ENCODE data around the gene CYB561A3.

Gene CYB561A3

DNA sequence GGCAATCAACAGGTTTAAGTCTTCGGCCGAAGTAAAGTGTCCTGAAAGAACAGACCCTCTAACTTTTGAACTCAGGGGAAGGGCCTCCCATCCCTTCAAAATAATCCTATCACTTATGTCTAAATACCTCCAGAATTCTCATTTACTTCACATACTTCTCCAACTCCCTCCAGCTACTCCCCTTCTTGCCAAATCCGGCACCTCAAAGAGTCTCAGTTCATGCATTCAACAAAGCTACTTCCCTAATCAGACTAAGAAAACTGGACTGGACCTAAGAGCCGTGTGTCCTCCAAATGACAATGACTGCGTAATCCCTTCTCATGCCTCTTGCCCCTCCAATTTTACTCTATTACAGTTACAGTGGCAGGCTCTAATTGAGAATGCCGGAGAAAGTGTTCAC is 30.0 kb downstream of the CYB561A3 start:
- in situ Hi-C loops (cut with MboI; ENCODE audit: low sequenced_read_pairs), result loop anchor here (10.0 kb wide), 1 partner anchor 53 kb away; no protein-coding TSS in a partner anchor

DNA sequence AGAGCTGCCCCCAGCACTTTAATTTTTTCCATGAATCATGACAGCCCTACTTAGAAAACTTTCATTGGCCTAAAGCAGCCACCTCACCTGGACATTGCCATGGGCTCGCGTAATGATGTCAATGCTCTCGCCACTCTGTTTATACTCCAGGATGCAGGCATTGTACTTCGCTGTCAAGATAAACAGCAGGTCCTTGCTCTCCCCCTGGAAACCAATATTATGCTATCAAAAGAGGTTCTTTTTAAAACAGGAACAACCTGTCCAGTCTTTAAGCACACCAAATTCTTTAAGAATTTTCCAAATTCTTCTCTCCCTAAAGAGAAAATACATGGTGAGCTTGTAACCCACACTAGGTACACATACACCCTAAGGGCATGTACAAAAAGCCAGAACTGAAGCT is 31.8 kb downstream of the CYB561A3 start:
- in situ Hi-C loops (cut with MboI; ENCODE audit: low sequenced_read_pairs), result loop anchor here (10.0 kb wide), 1 partner anchor 55 kb away; no protein-coding TSS in a partner anchor

DNA sequence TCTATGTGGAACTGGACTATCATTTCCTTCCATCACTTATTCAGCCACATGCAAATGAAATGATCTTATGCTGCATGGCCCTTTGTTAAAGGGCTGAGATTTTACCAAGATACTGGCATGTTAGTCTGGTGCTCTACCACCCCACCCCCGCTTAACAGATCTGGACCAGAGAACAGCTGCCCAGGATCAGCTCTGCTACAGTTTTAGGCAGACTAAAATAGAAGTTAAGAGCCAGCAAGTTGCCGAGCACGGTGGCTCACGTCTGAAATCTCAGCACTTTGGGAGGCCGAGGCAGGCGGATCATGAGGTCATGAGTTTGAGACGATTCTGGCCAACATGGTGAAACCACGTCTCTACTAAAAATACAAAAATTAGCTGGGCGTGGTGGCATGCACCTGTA is 33.3 kb downstream of the CYB561A3 start:
- in situ Hi-C loops (cut with MboI; ENCODE audit: low sequenced_read_pairs), result no loop called here

DNA sequence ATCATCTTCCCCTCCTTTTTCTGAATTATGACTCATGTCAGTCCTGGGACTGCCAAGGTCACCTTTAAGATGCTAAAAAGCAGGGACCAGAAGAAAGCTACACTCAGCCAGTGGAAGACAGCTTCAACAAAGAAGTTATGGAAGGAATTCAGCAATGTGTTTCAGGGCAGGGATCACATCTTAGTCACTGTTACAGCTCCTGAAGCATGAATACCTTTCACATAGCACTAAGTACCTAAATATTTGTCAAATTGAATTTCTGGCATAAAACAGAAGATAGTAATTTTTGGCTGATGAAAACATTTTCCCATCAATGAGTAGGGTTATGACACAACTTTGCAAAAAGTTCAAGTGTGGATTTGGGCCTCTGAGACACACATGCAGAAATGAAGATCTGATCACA is 34.0 kb downstream of the CYB561A3 start:
- in situ Hi-C loops (cut with MboI; ENCODE audit: low sequenced_read_pairs), result no loop called here

DNA sequence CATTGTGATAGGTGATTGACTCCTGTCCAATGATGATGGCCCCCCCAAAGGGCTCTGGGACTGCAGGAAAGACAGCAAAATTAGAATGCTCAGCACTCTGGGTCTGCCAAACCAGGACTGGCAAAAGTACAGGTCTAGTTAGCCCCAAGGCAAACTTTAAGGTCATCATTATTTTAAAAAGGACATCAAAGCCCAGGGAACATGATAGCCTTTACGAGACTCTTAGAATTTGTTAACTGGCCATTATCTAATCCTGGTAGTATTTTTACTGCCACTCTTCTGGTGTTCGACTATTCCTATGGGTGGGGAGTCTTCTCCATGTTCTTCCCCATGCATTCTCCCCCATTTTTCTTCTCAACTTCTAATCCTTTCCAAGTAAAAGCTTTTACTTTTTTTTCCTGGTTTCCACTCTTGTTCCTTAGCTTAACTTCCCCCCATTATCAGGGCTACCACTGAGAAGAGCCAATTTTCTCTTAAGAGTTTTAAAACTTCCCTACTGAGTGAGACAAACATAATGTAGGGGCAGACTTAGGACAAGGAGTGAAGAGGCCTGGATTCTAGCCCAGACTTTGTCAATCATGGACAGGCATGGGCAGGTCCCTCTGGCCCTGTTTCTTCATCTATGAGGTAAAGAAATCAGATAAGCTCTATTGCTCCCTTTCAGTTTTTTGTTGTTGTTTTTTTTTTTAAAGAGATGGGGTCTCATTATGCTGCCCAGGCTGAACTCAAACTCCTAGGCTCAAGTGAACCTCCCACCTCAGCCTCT is 35.9 kb downstream of the CYB561A3 start:
- in situ Hi-C loops (cut with MboI; ENCODE audit: low sequenced_read_pairs), result no loop called here

DNA sequence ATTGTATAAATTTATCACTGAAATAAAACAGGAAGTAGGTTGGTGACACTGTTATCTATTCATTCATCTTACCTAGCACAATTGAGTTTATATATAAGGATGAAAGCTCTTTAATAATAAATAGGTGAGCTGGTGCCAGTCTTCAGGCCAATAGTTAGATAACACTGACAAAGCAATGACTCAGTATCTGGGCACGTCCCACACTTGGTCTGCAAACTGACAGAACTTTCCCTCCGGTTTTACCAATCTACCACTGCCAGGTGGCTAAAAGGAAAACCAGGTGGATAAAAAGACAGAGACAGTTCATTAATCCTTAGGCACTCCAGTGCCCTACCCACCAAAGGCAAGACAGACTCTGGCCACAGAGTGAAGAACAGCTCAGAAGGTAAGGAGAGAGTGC is 46.4 kb downstream of the CYB561A3 start:
- in situ Hi-C loops (cut with MboI; ENCODE audit: low sequenced_read_pairs), result no loop called here

DNA sequence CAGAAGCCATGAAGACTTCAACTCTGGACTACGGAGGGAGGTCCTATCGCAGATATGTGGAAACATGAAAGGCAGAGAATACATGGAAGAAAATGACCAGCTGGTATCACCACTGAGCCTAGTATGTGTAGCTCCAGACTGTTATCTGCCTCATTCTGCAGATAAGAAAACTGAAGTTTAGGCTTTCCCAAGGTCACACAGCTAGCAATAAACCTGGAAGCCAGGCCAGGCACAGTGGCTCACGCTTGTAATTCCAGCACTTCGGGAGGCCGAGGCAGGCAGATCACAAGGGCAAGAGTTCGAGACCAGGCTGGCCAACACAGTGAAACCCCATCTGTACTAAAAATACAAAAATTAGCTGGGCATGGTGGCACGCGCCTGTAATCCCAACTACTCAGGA is 50.9 kb downstream of the CYB561A3 start:
- in situ Hi-C loops (cut with MboI; ENCODE audit: low sequenced_read_pairs), result no loop called here

DNA sequence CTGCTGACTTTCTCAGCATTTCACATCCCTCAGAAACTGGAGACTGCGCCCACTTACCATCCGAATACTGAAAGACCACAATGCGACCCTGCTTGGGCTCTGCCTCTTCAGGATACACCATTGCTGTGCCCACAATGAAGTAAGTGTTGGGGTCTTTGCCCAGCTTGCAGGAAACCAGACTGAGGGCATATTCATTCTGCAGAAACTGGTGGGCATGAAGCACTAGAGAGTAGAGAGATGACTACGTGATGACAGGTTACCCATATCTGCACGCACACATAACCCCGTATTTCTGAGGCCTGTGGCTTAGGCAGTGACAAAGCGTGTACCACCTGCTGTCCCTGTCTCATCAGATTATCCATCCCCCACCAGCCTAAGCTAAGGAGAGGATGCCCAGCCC is 51.9 kb downstream of the CYB561A3 start:
- in situ Hi-C loops (cut with MboI; ENCODE audit: low sequenced_read_pairs), result no loop called here

DNA sequence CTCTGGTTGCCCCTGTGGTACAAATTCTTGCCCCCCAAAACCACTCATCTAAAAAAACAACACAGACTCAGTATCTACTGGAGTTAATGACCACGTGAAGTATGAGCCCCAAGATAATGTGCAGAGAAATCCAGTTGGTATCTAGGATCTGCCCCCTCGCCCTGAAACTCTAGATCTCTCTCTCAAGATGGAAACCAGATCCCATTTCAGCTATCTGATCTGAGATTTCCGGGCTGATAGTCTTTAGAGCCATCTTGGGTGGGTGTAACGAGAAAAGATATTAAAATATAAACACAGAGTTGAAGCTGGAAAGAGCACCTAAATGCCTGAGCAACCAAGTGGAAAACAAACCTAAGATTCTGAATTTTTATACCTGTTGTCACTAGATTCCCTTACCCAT is 52.5 kb downstream of the CYB561A3 start:
- in situ Hi-C loops (cut with MboI; ENCODE audit: low sequenced_read_pairs), result no loop called here

DNA sequence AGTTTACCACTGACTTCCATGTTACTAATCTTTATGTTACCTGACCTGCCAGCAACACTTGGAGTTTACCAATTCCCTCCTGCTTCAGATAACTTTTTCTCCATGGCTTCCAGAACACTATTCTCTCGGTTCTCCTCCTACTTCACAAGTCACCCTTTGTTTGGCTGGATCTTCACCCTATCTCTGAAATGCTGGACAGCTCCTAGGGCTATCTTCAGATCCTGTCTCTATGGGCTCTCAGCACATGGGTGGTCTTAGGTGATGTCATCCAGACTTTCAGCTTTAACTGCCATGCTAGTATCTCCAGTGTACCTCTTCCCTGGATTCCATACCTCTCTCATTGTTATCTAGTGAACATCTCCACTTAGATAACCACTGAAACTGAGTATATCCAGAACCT is 54.3 kb downstream of the CYB561A3 start:
- in situ Hi-C loops (cut with MboI; ENCODE audit: low sequenced_read_pairs), result no loop called here

DNA sequence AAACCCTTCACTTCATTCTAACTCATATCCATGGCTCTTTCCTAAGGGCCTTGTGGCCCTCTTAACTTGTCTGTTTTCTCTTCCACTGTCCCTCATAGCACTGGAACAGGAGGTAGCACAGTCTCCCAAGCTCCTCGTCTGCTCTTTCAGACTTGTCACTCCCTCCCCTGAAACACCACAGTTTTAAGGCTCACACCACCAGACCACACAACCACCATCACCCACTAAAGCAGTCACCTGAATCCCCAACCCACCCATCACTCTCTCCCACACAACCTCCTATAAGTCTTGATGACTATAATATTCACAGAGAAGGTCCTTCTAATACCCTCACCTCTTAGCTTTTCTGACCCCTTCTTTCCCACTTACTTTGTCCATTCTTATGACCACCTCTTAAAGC is 55.5 kb downstream of the CYB561A3 start:
- in situ Hi-C loops (cut with MboI; ENCODE audit: low sequenced_read_pairs), result no loop called here

DNA sequence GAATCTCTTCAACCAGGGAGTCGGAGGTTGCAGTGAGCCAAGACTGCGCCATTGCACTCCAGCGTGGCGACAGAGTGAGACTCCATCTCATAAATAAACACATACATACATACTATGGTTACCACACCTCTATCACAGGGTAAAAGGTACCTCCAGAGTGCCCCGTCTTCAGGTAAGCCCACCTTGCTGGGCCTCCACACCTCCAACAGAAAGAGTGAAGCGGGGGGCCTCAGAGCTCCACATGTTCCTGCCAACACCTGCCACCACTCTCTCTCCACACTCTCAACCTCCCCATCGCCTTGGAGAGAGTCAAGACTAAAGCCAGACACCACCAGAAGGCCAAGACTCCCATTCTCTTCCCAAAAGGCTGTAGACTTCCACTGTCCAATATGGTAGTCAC is 56.3 kb downstream of the CYB561A3 start:
- in situ Hi-C loops (cut with MboI; ENCODE audit: low sequenced_read_pairs), result no loop called here

DNA sequence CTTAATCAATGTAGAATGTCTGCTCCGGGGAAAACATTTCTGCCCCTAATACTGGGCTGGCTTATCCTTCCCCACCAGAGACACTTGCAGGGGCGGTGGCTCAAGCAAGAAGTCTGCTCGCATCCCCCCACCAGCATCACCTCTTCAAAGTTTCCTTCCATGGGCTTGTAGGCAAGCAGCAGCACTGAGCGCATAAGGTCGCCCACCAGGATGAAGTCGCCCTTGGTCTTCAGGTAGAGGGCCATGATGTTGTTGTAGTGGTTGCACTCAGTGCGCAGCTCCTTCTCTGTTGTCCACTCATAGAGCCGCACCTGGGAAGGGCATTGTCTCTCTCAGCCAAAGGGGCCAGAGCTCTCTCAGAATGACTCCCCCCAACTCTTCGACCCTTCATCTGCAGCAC is 58.0 kb downstream of the CYB561A3 start:
- in situ Hi-C loops (cut with MboI; ENCODE audit: low sequenced_read_pairs), result no loop called here

DNA sequence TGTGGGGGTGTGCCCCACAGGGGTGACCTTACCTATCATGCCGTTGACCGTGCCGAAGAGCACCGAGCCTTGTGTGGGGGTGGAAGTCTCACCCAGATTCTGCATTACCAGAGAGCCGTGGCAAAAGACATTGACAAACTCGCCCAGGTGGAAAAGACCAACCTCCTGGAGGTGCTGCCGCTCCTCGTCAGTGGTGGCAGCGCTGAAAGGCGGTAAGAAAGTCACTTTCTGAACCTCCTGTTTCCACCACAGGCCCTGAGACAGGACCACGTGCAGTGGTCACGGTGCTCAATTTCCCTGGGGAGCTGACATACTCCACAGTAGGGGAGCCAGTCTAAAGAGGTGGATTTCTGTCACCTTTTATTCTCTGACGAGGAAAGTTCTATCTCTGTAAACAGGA is 59.1 kb downstream of the CYB561A3 start:
- in situ Hi-C loops (cut with MboI; ENCODE audit: low sequenced_read_pairs), result no loop called here
